Tibial nerve (tissue), 4 donors: ENCODE data around the gene LTB4R. TPM values are rescaled to one million over a fixed set of nuclear protein-coding genes. Genes with fewer than 3 reads are reported as not detected.
A peak's percentile ranks its signal among the peaks of the same experiment; 100 is the strongest.
"Not testable (repeated sequence)": the region's sequence is repeated elsewhere in the genome, so short reads cannot be mapped to it uniquely, and the experiment has no call there.

ENCODE experiments used
- DNase-seq, 2 donors: peaks; one replicate each; pipeline ENCODE4 v3.0.0-alpha.2; 2019; ENCODE audit warnings: low spot score in 2 of 2
- H3K27ac ChIP-seq, 4 donors: fragments of 200-600 bp; sonication (generic) in 3 of 4; one replicate each; pipeline ENCODE4 v1.5.1; 2017 to 2019; ENCODE audit warnings: mild to moderate bottlenecking in 1 of 4
- H3K27me3 ChIP-seq, 2 donors: fragments of 200-600 bp; sonication (generic) in 1 of 2; one replicate each; pipeline versions ENCODE4 v1.5.1 to v1.6.0; 2017 to 2019
- H3K36me3 ChIP-seq, 3 donors: fragments of 200-600 bp; sonication (generic); one replicate each; pipeline ENCODE4 v1.5.1; 2018 to 2019
- H3K4me1 ChIP-seq, 4 donors: fragments of 200-600 bp; sonication (generic) in 3 of 4; one replicate each; pipeline ENCODE4 v1.5.1; 2017 to 2019
- H3K4me3 ChIP-seq, 4 donors: fragments of 200-600 bp; sonication (generic) in 3 of 4; one replicate each; pipeline ENCODE4 v1.5.1; 2017 to 2019; ENCODE audit warnings: mild to moderate bottlenecking in 1 of 4, moderate library complexity in 1 of 4
- H3K9me3 ChIP-seq, 4 donors: fragments of 200-600 bp; sonication (generic) in 3 of 4; one replicate each; pipeline ENCODE4 v1.5.1; 2017 to 2019
- EP300 ChIP-seq, 2 donors: sonication (generic); formaldehyde crosslinking; IDR thresholded peaks; one replicate each; pipeline ENCODE4 v1.6.1; 2017; ENCODE audit warnings: antibody characterized with exemption in 2 of 2, mild to moderate bottlenecking in 1 of 2
- POLR2A ChIP-seq, 2 donors: fragments of 450-650 bp; IDR thresholded peaks; one replicate each; pipeline ENCODE4 v1.6.1; 2017; ENCODE audit warnings: antibody characterized with exemption in 2 of 2, mild to moderate bottlenecking in 2 of 2, moderate library complexity in 2 of 2
- WGBS, 2 donors: methylation state at CpG; one replicate each; pipeline ENCODE4 v1.1.5; 2018; 5-methylcytosine and 5-hydroxymethylcytosine counted together
- total RNA-seq, 4 donors: library from RNA; depleted of rRNA; stranded (reverse); fragments of >200 nt; gene quantifications; one replicate each; pipeline ENCODE4 v1.1.0, GENCODE V29; 2016
- TF ChIP-seq, protein P1 (sequence below), 5 experiments: fragments of 200-600 bp in 3 of 5; fragments of 450-650 bp in 2 of 5; sonication (generic) in 3 of 5; IDR thresholded peaks; one replicate each; pipeline ENCODE4 v1.5.1; 2016 to 2019; ENCODE audit warnings: antibody characterized with exemption in 5 of 5, mild to moderate bottlenecking in 3 of 5, moderate library complexity in 2 of 5

LTB4R gene
- total RNA-seq, 4 donors from 2014 or later, result 8.4 to 14.4 (median 11.8) TPM

DNA sequence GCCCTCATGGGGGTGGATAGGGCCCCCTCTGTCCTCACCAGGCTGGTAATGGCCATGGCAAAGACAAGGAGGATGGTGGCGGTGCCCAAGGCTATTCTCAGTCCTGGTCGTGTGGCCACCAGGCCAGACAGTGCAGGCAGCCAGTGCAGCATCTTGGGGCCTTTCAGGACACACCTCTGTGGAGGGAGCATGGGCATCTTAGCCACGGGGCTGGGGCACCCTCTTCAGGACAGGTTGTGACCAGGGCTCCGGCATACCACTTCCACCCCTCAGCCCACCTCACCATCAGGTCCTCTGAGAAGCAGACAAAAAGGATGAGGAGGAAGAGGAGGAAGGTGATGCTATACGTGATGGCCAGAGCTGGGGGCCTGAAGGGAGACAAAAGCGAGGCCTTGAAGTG, 12.7 kb downstream of the LTB4R start:
- TF ChIP-seq POLR2A (IDR thresholded peaks at IDR 0.05), result no peak
- TF ChIP-seq, protein P1, sequence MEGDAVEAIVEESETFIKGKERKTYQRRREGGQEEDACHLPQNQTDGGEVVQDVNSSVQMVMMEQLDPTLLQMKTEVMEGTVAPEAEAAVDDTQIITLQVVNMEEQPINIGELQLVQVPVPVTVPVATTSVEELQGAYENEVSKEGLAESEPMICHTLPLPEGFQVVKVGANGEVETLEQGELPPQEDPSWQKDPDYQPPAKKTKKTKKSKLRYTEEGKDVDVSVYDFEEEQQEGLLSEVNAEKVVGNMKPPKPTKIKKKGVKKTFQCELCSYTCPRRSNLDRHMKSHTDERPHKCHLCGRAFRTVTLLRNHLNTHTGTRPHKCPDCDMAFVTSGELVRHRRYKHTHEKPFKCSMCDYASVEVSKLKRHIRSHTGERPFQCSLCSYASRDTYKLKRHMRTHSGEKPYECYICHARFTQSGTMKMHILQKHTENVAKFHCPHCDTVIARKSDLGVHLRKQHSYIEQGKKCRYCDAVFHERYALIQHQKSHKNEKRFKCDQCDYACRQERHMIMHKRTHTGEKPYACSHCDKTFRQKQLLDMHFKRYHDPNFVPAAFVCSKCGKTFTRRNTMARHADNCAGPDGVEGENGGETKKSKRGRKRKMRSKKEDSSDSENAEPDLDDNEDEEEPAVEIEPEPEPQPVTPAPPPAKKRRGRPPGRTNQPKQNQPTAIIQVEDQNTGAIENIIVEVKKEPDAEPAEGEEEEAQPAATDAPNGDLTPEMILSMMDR (IDR thresholded peaks at IDR 0.05), result no peak
- TF ChIP-seq EP300 (IDR thresholded peaks at IDR 0.05), result no peak
- H3K27ac ChIP-seq, result no peak overlapping the region
- H3K9me3 ChIP-seq, result no peaks in the 10 kb centered on the region
- peaks cover 0 to 4% (median 0%) of the 10 kb centered on the region in 4 donors for H3K4me1 ChIP-seq
- H3K36me3 ChIP-seq, result no peaks in the 10 kb centered on the region
- no peak for DNase-seq
- WGBS, 2 donors, result 68 to 71% methylated on average over 6 of the region's 6 CpGs
- no peak overlapping the region for H3K4me3 ChIP-seq
- peaks cover 0 to 16% of the 10 kb centered on the region in 2 donors for H3K27me3 ChIP-seq

DNA sequence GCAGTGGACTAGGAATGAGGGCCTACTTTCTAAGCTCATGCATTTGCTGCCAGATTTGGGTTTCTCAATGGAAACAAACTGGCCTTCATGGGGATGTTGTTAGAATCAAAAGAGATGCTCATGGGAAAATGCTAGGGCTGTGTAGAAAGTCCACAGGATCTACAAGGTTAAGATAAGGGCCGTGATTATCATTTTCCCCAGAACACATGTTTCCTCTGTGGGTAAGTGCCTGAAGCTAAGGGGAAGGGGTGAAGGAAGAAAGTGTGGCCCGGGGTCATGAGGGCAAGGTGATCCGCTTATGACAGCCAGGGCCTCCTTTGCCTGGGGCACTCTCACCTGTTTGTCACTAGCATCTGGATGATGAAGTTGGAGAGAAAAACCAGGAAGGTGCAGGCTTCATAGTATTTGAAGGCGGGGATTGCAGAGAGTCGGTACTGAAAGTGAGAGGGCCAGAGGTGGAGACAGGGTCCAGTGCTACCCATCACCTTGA, 13.8 kb downstream of the LTB4R start:
- no peaks in the 10 kb centered on the region for H3K9me3 ChIP-seq

GRCh38 chr14:24325963-24326362, 14.7 kb downstream of the LTB4R start:
- Histone ChIP-seq H3K9me3 (no peaks in the 10 kb centered on the region), H3K36me3 (no peaks in the 10 kb centered on the region), H3K4me3 (no peak overlapping the region), H3K4me1 (peaks cover 0 to 10% (median 0%) of the 10 kb centered on the region in 4 donors), H3K27me3 (peaks cover 0 to 5% of the 10 kb centered on the region in 2 donors), H3K27ac (no peak overlapping the region)
- DNase-seq, result no peak
- TF ChIP-seq, protein P1 (IDR thresholded peaks at IDR 0.05), result no peak
- TF ChIP-seq POLR2A (IDR thresholded peaks at IDR 0.05), result no peak
- TF ChIP-seq EP300 (IDR thresholded peaks at IDR 0.05), result no peak
- WGBS, 2 donors, result 60 to 67% methylated on average over 9 of the region's 9 CpGs

More for the DNA sequence above, 13.8 kb downstream of the LTB4R start:
- Histone ChIP-seq H3K27me3 (peaks cover 0 to 12% of the 10 kb centered on the region in 2 donors), H3K4me1 (peaks cover 0 to 10% (median 0%) of the 10 kb centered on the region in 4 donors), H3K4me3 (no peak overlapping the region), H3K36me3 (no peaks in the 10 kb centered on the region), H3K27ac (no peak overlapping the region)
- TF ChIP-seq, protein P1 (IDR thresholded peaks at IDR 0.05), result no peak
- TF ChIP-seq POLR2A (IDR thresholded peaks at IDR 0.05) (no peak), EP300 (IDR thresholded peaks at IDR 0.05) (no peak)
- DNase-seq, result no peak
- WGBS, 2 donors, result 81 to 88% methylated on average over 5 of the region's 5 CpGs

GRCh38 chr14:24327303-24327702, 16.0 kb downstream of the LTB4R start:
- H3K4me3 ChIP-seq, result no peak overlapping the region
- H3K27ac ChIP-seq, result no peak overlapping the region
- TF ChIP-seq EP300 (IDR thresholded peaks at IDR 0.05) (no peak), POLR2A (IDR thresholded peaks at IDR 0.05) (no peak)
- TF ChIP-seq, protein P1 (IDR thresholded peaks at IDR 0.05), result no peak
- peaks cover 0 to under 1% of the 10 kb centered on the region in 2 donors for H3K27me3 ChIP-seq
- peaks cover 0 to 17% (median 3%) of the 10 kb centered on the region in 4 donors for H3K4me1 ChIP-seq
- H3K9me3 ChIP-seq, result no peaks in the 10 kb centered on the region
- WGBS, 2 donors, result 67 to 73% methylated on average over 2 of the region's 2 CpGs
- DNase-seq, result no peak
- no peaks in the 10 kb centered on the region for H3K36me3 ChIP-seq

GRCh38 chr14:24327914-24328313, 16.6 kb downstream of the LTB4R start:
- TF ChIP-seq, protein P1 (IDR thresholded peaks at IDR 0.05), result peak; percentile 54 to 67 (median 59)
- 2 to 3% methylated on average over 8 to 9 of the region's 9 CpGs for WGBS, 2 donors

More at GRCh38 chr14:24327914-24328313, 16.6 kb downstream of the LTB4R start:
- H3K27me3 ChIP-seq, H3K27ac ChIP-seq, H3K9me3 ChIP-seq, H3K4me3 ChIP-seq, H3K36me3 ChIP-seq: not testable (repeated sequence)
- H3K4me1 ChIP-seq, result peaks cover 0 to 23% (median 9%) of the 10 kb centered on the region in 4 donors
- peak in 1 of 2 donors; percentile 54 for DNase-seq
